CD14-positive monocyte (primary cell): Measurements from ENCODE around the gene HECTD1. TPM values are rescaled to one million over a fixed set of nuclear protein-coding genes. Genes with fewer than 3 reads are reported as not detected.
A peak's percentile ranks its signal among the peaks of the same experiment; 100 is the strongest.
"Not testable (repeated sequence)": the region's sequence is repeated elsewhere in the genome, so short reads cannot be mapped to it uniquely, and the experiment has no call there.

Source experiments
- DNase-seq, 3 donors: peaks; one replicate each; pipeline ENCODE4 v3.0.0-alpha.2; 2011 to 2022
- H2AFZ ChIP-seq: 2 replicates; pipeline ENCODE4 v1.6.0; 2012; ENCODE audit warnings: mild to moderate bottlenecking, low read depth, low read length, inconsistent platforms; ENCODE audit not compliant: insufficient read depth, poor library complexity, severe bottlenecking
- H3K27ac ChIP-seq, 2 donors: 1 replicate in 1 of 2; 2 replicates in 1 of 2; pipeline ENCODE4 v1.5.1; 2012 to 2013; ENCODE audit warnings: low read length in 2 of 2, control low read depth in 1 of 2, inconsistent platforms in 1 of 2, low read depth in 1 of 2, mild to moderate bottlenecking in 1 of 2
- H3K27me3 ChIP-seq, 2 donors: one replicate each; pipeline versions ENCODE4 v1.6.0 to v1.6.1; 2011 to 2013; ENCODE audit warnings: low read length in 2 of 2; ENCODE audit not compliant: control insufficient read depth in 2 of 2, insufficient read depth in 2 of 2
- H3K36me3 ChIP-seq, 2 donors: replicated peaks in 1 of 2; 1 replicate in 1 of 2; 2 replicates in 1 of 2; pipeline versions ENCODE4 v1.5.1 to v1.6.1; 2012 to 2013; ENCODE audit warnings: low read length in 2 of 2, control low read depth in 1 of 2, inconsistent platforms in 1 of 2, mild to moderate bottlenecking in 1 of 2; ENCODE audit not compliant: insufficient read depth in 2 of 2, control insufficient read depth in 1 of 2
- H3K4me1 ChIP-seq, 2 donors: 1 replicate in 1 of 2; 2 replicates in 1 of 2; pipeline versions ENCODE4 v1.5.1 to v1.6.1; 2012 to 2013; ENCODE audit warnings: low read length in 2 of 2, control low read depth in 1 of 2, inconsistent platforms in 1 of 2, mild to moderate bottlenecking in 1 of 2, moderate library complexity in 1 of 2; ENCODE audit not compliant: insufficient read depth in 2 of 2, control insufficient read depth in 1 of 2
- H3K4me2 ChIP-seq: replicated peaks from 2 replicates; pipeline ENCODE3; 2012; ENCODE audit warnings: low read length, moderate library complexity, mild to moderate bottlenecking; ENCODE audit not compliant: poor library complexity, severe bottlenecking; ENCODE audit errors: extremely low read depth
- H3K4me3 ChIP-seq, 3 experiments: fragments of 200-600 bp in 1 of 3; sonication (generic) in 1 of 3; replicated peaks in 1 of 3; 1 replicate in 2 of 3; 2 replicates in 1 of 3; pipeline ENCODE4 v1.5.1; 2011 to 2013; ENCODE audit warnings: low read length in 3 of 3, mild to moderate bottlenecking in 3 of 3, control low read depth in 2 of 3, low read depth in 2 of 3, inconsistent platforms in 1 of 3, moderate library complexity in 1 of 3
- H3K79me2 ChIP-seq: 2 replicates; pipeline ENCODE4 v1.6.0; 2012; ENCODE audit warnings: mild to moderate bottlenecking, control low read depth, inconsistent platforms, low read length, moderate library complexity; ENCODE audit not compliant: insufficient read depth
- H3K9ac ChIP-seq: 2 replicates; pipeline ENCODE4 v1.6.0; 2017; ENCODE audit warnings: low read length, mild to moderate bottlenecking; ENCODE audit not compliant: insufficient read depth, poor library complexity, severe bottlenecking
- H3K9me3 ChIP-seq, 2 donors: replicated peaks in 1 of 2; 1 replicate in 1 of 2; 2 replicates in 1 of 2; pipeline versions ENCODE4 v1.5.1 to v1.6.1; 2012 to 2013; ENCODE audit warnings: low read length in 2 of 2, control low read depth in 1 of 2; ENCODE audit not compliant: control insufficient read depth in 1 of 2, insufficient read depth in 1 of 2
- H4K20me1 ChIP-seq: 2 replicates; pipeline ENCODE4 v1.6.0; 2012; ENCODE audit warnings: mild to moderate bottlenecking, low read length, control low read depth, moderate library complexity; ENCODE audit not compliant: insufficient read depth
- H3K27ac Mint-ChIP-seq, 7 donors: one replicate each; pipeline ENCODE4 v1.8.0; 2020; ENCODE audit warnings: mild to moderate bottlenecking in 7 of 7, mixed read lengths in 7 of 7, moderate library complexity in 6 of 7, inconsistent platforms in 2 of 7
- H3K27me3 Mint-ChIP-seq, 3 donors: one replicate each; pipeline ENCODE4 v1.8.0; 2021 to 2022; ENCODE audit warnings: low read depth in 3 of 3, mild to moderate bottlenecking in 3 of 3, mixed read lengths in 3 of 3, moderate library complexity in 3 of 3, inconsistent platforms in 1 of 3
- H3K36me3 Mint-ChIP-seq, 2 donors: one replicate each; pipeline ENCODE4 v1.8.0; 2020; ENCODE audit warnings: mixed read lengths in 2 of 2, inconsistent platforms in 1 of 2, mild to moderate bottlenecking in 1 of 2
- H3K4me1 Mint-ChIP-seq: one replicate; pipeline ENCODE4 v1.8.0; 2020; ENCODE audit warnings: mild to moderate bottlenecking, mixed read lengths
- H3K4me3 Mint-ChIP-seq, 2 donors: one replicate each; pipeline ENCODE4 v1.8.0; 2020; ENCODE audit warnings: mild to moderate bottlenecking in 2 of 2, mixed read lengths in 2 of 2, moderate library complexity in 1 of 2
- H3K9me3 Mint-ChIP-seq, 7 donors: one replicate each; pipeline ENCODE4 v1.8.0; 2020 to 2022; ENCODE audit warnings: mixed read lengths in 7 of 7, mild to moderate bottlenecking in 6 of 7, moderate library complexity in 6 of 7, inconsistent platforms in 2 of 7
- CTCF ChIP-seq: fragments of 200-600 bp; IDR thresholded peaks from one replicate; pipeline ENCODE4 v1.8.0; 2022; ENCODE audit warnings: antibody characterized with exemption, mild to moderate bottlenecking
- WGBS: methylation state at CpG from one replicate; pipeline ENCODE4 v1.1.5; 2013; ENCODE audit warnings: missing lambda C conversion rate; ENCODE audit not compliant: insufficient coverage; 5-methylcytosine and 5-hydroxymethylcytosine counted together
- intact Hi-C, 2 donors: fragments of 100-400 bp; cut with micrococcal nuclease; formaldehyde crosslinking; loops; one replicate each; pipeline versions ENCODE4 v1.15.0 to v1.15.1; 2023
- polyA plus RNA-seq, 3 donors: library from polyadenylated mRNA; depleted of rRNA in 1 of 3; unstranded in 2 of 3; stranded (reverse) in 1 of 3; fragments of 300-500 nt in 2 of 3; fragments of >200 nt in 1 of 3; fragmentation: Illumina TruSeq in 2 of 3; gene quantifications; 1 replicate in 2 of 3; 2 replicates in 1 of 3; pipeline ENCODE4 v1.2.3, GENCODE V29; 2012 to 2021

The HECTD1 gene
- polyA plus RNA-seq, 3 donors: 12.7 to 55.9 (median 21.5) TPM

- intact Hi-C loops: no loop called here
- Mint-ChIP-seq H3K9me3 (peaks cover 0 to 3% (median 0%) of the 10 kb centered on the region in 7 donors), H3K4me3 (no peak overlapping the region), H3K4me1 (peaks cover 12% of the 10 kb centered on the region), H3K36me3 (no peaks in the 10 kb centered on the region), H3K27me3 (peaks cover 0 to 1% (median 0%) of the 10 kb centered on the region in 3 donors), H3K27ac (no peak overlapping the region)
- no peak overlapping the region for H3K4me3 ChIP-seq
- H3K36me3 ChIP-seq: no peaks in the 10 kb centered on the region
- no peak overlapping the region for H3K4me2 ChIP-seq
- no CpG with 5 or more reads among the region's 3 CpGs for WGBS
- H3K27ac ChIP-seq: no peak overlapping the region
- peaks cover 5 to 6% of the 10 kb centered on the region in 2 donors for H3K4me1 ChIP-seq
- DNase-seq: no peak
- no peak overlapping the region for H3K9ac ChIP-seq
- H4K20me1 ChIP-seq: no peaks in the 10 kb centered on the region
- no peaks in the 10 kb centered on the region for H3K79me2 ChIP-seq
- H2AFZ ChIP-seq: no peak overlapping the region
- no peaks in the 10 kb centered on the region for H3K27me3 ChIP-seq
- no peak for TF ChIP-seq CTCF
- H3K9me3 ChIP-seq: no peaks in the 10 kb centered on the region
These were observed 27.9 kb upstream of the HECTD1 start for GRCh38 chr14:31235462-31235861.

GRCh38 chr14:31232081-31232480 lies 24.5 kb upstream of the HECTD1 start:
- no peak overlapping the region for H3K4me3 Mint-ChIP-seq
- no peak for DNase-seq
- H3K4me3 ChIP-seq: no peak overlapping the region
- peaks cover 20 to 25% of the 10 kb centered on the region in 2 donors for H3K4me1 ChIP-seq
- no peak overlapping the region for H3K4me2 ChIP-seq
- no peak for TF ChIP-seq CTCF
- H3K36me3 Mint-ChIP-seq: no peaks in the 10 kb centered on the region
- H3K9me3 ChIP-seq: no peaks in the 10 kb centered on the region
- no CpG with 5 or more reads among the region's 3 CpGs for WGBS
- H3K27me3 ChIP-seq: no peaks in the 10 kb centered on the region
- intact Hi-C loops: no loop called here
- no peak overlapping the region for H3K27ac ChIP-seq
- H2AFZ ChIP-seq: no peak overlapping the region
- H3K36me3 ChIP-seq: no peaks in the 10 kb centered on the region
- no peaks in the 10 kb centered on the region for H4K20me1 ChIP-seq
- H3K9me3 Mint-ChIP-seq: no peaks in the 10 kb centered on the region
- H3K9ac ChIP-seq: no peak overlapping the region
- H3K4me1 Mint-ChIP-seq: peaks cover 19% of the 10 kb centered on the region
- no peaks in the 10 kb centered on the region for H3K27me3 Mint-ChIP-seq
- peak overlapping the region in 1 of 7 donors; percentile 36 for H3K27ac Mint-ChIP-seq
- no peaks in the 10 kb centered on the region for H3K79me2 ChIP-seq

- H3K9me3 Mint-ChIP-seq, H3K4me2 ChIP-seq, H3K27me3 Mint-ChIP-seq, H3K79me2 ChIP-seq, H3K9ac ChIP-seq, H3K27ac ChIP-seq, H3K4me3 Mint-ChIP-seq, H2AFZ ChIP-seq, H3K27ac Mint-ChIP-seq, H3K9me3 ChIP-seq, H3K27me3 ChIP-seq, H4K20me1 ChIP-seq, intact Hi-C loops, H3K36me3 Mint-ChIP-seq, H3K36me3 ChIP-seq, DNase-seq, H3K4me3 ChIP-seq: not testable (repeated sequence)
- peaks cover 20 to 25% of the 10 kb centered on the region in 2 donors for H3K4me1 ChIP-seq
- H3K4me1 Mint-ChIP-seq: peaks cover 17% of the 10 kb centered on the region
- no CpG with 5 or more reads among the region's 2 CpGs for WGBS
These were observed 23.7 kb upstream of the HECTD1 start for GRCh38 chr14:31231272-31231671.
